ENCODE data around the gene FOXN3. TPM values are rescaled to one million over a fixed set of nuclear protein-coding genes. Genes with fewer than 3 reads are reported as not detected.

Gene FOXN3
- polyA plus RNA-seq, 4 donors: 22.0 to 47.3 (median 43.3) TPM

- FAIRE-seq (no peak), DNase-seq (no peak)
These were observed 152.7 kb downstream of the FOXN3 start for GRCh38 chr14:89264196-89264800.

GRCh38 chr14:89262041-89262440, 155.0 kb downstream of the FOXN3 start:
- H3K9me3 ChIP-seq (ENCODE audit: control insufficient read depth in 2 of 2, insufficient read depth in 1 of 2, low read depth in 1 of 2, low read length in 1 of 2): no peaks in the 10 kb centered on the region
- no peak overlapping the region for H3K27ac ChIP-seq (ENCODE audit: low read depth in 1 of 3, low read length in 2 of 3)
- no peaks in the 10 kb centered on the region for H3K4me1 ChIP-seq (ENCODE audit: control insufficient read depth in 3 of 3, insufficient read depth in 2 of 3, low read depth in 1 of 3, low read length in 2 of 3)
- WGBS, 3 donors: 94 to 100% (median 95%) methylated on average over 4 of the region's 4 CpGs
- DNase-seq: no peak
- H3K36me3 ChIP-seq (ENCODE audit: control insufficient read depth in 3 of 3, insufficient read depth in 2 of 3, low read depth in 1 of 3, low read length in 3 of 3): peaks cover 3 to 30% (median 7%) of the 10 kb centered on the region in 3 donors
- FAIRE-seq: no peak
- no peak overlapping the region for H3K4me3 ChIP-seq (ENCODE audit: low read depth in 1 of 3, low read length in 3 of 3)
- no peaks in the 10 kb centered on the region for H3K27me3 ChIP-seq (ENCODE audit: control insufficient read depth in 3 of 3, insufficient read depth in 3 of 3, low read length in 3 of 3)

More at GRCh38 chr14:89264196-89264800, 152.7 kb downstream of the FOXN3 start:
- no peaks in the 10 kb centered on the region for H3K27me3 ChIP-seq (ENCODE audit: control insufficient read depth in 3 of 3, insufficient read depth in 3 of 3, low read length in 3 of 3)
- H3K27ac ChIP-seq (ENCODE audit: low read depth in 1 of 3, low read length in 2 of 3): no peak overlapping the region
- WGBS, 3 donors: 83 to 89% (median 88%) methylated on average over 6 of the region's 6 CpGs
- H3K36me3 ChIP-seq (ENCODE audit: control insufficient read depth in 3 of 3, insufficient read depth in 2 of 3, low read depth in 1 of 3, low read length in 3 of 3): peaks cover 3 to 24% (median 7%) of the 10 kb centered on the region in 3 donors
- H3K4me3 ChIP-seq (ENCODE audit: low read depth in 1 of 3, low read length in 3 of 3): no peak overlapping the region
- H3K9me3 ChIP-seq (ENCODE audit: control insufficient read depth in 2 of 2, insufficient read depth in 1 of 2, low read depth in 1 of 2, low read length in 1 of 2): no peaks in the 10 kb centered on the region
- peaks cover 0 to 4% (median 0%) of the 10 kb centered on the region in 3 donors for H3K4me1 ChIP-seq (ENCODE audit: control insufficient read depth in 3 of 3, insufficient read depth in 2 of 3, low read depth in 1 of 3, low read length in 2 of 3)

GRCh38 chr14:89260898-89261297, 156.1 kb downstream of the FOXN3 start:
- Histone ChIP-seq H3K4me3 (ENCODE audit: low read depth in 1 of 3, low read length in 3 of 3) (no peak overlapping the region), H3K9me3 (ENCODE audit: control insufficient read depth in 2 of 2, insufficient read depth in 1 of 2, low read depth in 1 of 2, low read length in 1 of 2) (no peaks in the 10 kb centered on the region), H3K36me3 (ENCODE audit: control insufficient read depth in 3 of 3, insufficient read depth in 2 of 3, low read depth in 1 of 3, low read length in 3 of 3) (peaks cover 3 to 32% (median 5%) of the 10 kb centered on the region in 3 donors), H3K27me3 (ENCODE audit: control insufficient read depth in 3 of 3, insufficient read depth in 3 of 3, low read length in 3 of 3) (no peaks in the 10 kb centered on the region), H3K27ac (ENCODE audit: low read depth in 1 of 3, low read length in 2 of 3) (no peak overlapping the region), H3K4me1 (ENCODE audit: control insufficient read depth in 3 of 3, insufficient read depth in 2 of 3, low read depth in 1 of 3, low read length in 2 of 3) (no peaks in the 10 kb centered on the region)
- no peak for DNase-seq
- FAIRE-seq: no peak
- 99 to 100% (median 100%) methylated on average over 1 of the region's 1 CpG for WGBS, 3 donors

- Histone ChIP-seq H3K9me3 (ENCODE audit: control insufficient read depth in 2 of 2, insufficient read depth in 1 of 2, low read depth in 1 of 2, low read length in 1 of 2) (no peaks in the 10 kb centered on the region), H3K27me3 (ENCODE audit: control insufficient read depth in 3 of 3, insufficient read depth in 3 of 3, low read length in 3 of 3) (no peaks in the 10 kb centered on the region), H3K27ac (ENCODE audit: low read depth in 1 of 3, low read length in 2 of 3) (no peak overlapping the region), H3K4me3 (ENCODE audit: low read depth in 1 of 3, low read length in 3 of 3) (no peak overlapping the region), H3K4me1 (ENCODE audit: control insufficient read depth in 3 of 3, insufficient read depth in 2 of 3, low read depth in 1 of 3, low read length in 2 of 3) (no peaks in the 10 kb centered on the region), H3K36me3 (ENCODE audit: control insufficient read depth in 3 of 3, insufficient read depth in 2 of 3, low read depth in 1 of 3, low read length in 3 of 3) (peaks cover 0 to 30% (median 5%) of the 10 kb centered on the region in 3 donors)
- FAIRE-seq: no peak
- no peak for DNase-seq
- 61 to 84% (median 80%) methylated on average over 15 of the region's 15 CpGs for WGBS, 3 donors
These were observed 157.0 kb downstream of the FOXN3 start for GRCh38 chr14:89259951-89260609.

- no peak overlapping the region for H3K27ac ChIP-seq (ENCODE audit: low read depth in 1 of 3, low read length in 2 of 3)
- FAIRE-seq (no peak), DNase-seq (no peak)
These were observed 158.2 kb downstream of the FOXN3 start for GRCh38 chr14:89258728-89259273.

GRCh38 chr14:89256951-89257350, 160.1 kb downstream of the FOXN3 start:
- Histone ChIP-seq H3K36me3 (ENCODE audit: control insufficient read depth in 3 of 3, insufficient read depth in 2 of 3, low read depth in 1 of 3, low read length in 3 of 3) (peaks cover 0 to 45% (median 4%) of the 10 kb centered on the region in 3 donors), H3K4me3 (ENCODE audit: low read depth in 1 of 3, low read length in 3 of 3) (no peak overlapping the region), H3K27me3 (ENCODE audit: control insufficient read depth in 3 of 3, insufficient read depth in 3 of 3, low read length in 3 of 3) (no peaks in the 10 kb centered on the region), H3K9me3 (ENCODE audit: control insufficient read depth in 2 of 2, insufficient read depth in 1 of 2, low read depth in 1 of 2, low read length in 1 of 2) (no peaks in the 10 kb centered on the region), H3K27ac (ENCODE audit: low read depth in 1 of 3, low read length in 2 of 3) (no peak overlapping the region), H3K4me1 (ENCODE audit: control insufficient read depth in 3 of 3, insufficient read depth in 2 of 3, low read depth in 1 of 3, low read length in 2 of 3) (no peaks in the 10 kb centered on the region)
- WGBS, 3 donors: 95 to 100% (median 98%) methylated on average over 1 of the region's 1 CpG
- DNase-seq (no peak), FAIRE-seq (no peak)

More at GRCh38 chr14:89258728-89259273, 158.2 kb downstream of the FOXN3 start:
- 78 to 88% (median 79%) methylated on average over 6 of the region's 6 CpGs for WGBS, 3 donors
- no peaks in the 10 kb centered on the region for H3K4me1 ChIP-seq (ENCODE audit: control insufficient read depth in 3 of 3, insufficient read depth in 2 of 3, low read depth in 1 of 3, low read length in 2 of 3)
- peaks cover 0 to 39% (median 5%) of the 10 kb centered on the region in 3 donors for H3K36me3 ChIP-seq (ENCODE audit: control insufficient read depth in 3 of 3, insufficient read depth in 2 of 3, low read depth in 1 of 3, low read length in 3 of 3)
- no peak overlapping the region for H3K4me3 ChIP-seq (ENCODE audit: low read depth in 1 of 3, low read length in 3 of 3)
- no peaks in the 10 kb centered on the region for H3K9me3 ChIP-seq (ENCODE audit: control insufficient read depth in 2 of 2, insufficient read depth in 1 of 2, low read depth in 1 of 2, low read length in 1 of 2)
- no peaks in the 10 kb centered on the region for H3K27me3 ChIP-seq (ENCODE audit: control insufficient read depth in 3 of 3, insufficient read depth in 3 of 3, low read length in 3 of 3)

GRCh38 chr14:89256283-89256682, 160.8 kb downstream of the FOXN3 start:
- no peak for DNase-seq
- Histone ChIP-seq H3K4me3 (ENCODE audit: low read depth in 1 of 3, low read length in 3 of 3) (no peak overlapping the region), H3K36me3 (ENCODE audit: control insufficient read depth in 3 of 3, insufficient read depth in 2 of 3, low read depth in 1 of 3, low read length in 3 of 3) (peaks cover 0 to 45% (median 4%) of the 10 kb centered on the region in 3 donors), H3K9me3 (ENCODE audit: control insufficient read depth in 2 of 2, insufficient read depth in 1 of 2, low read depth in 1 of 2, low read length in 1 of 2) (no peaks in the 10 kb centered on the region), H3K27ac (ENCODE audit: low read depth in 1 of 3, low read length in 2 of 3) (no peak overlapping the region), H3K4me1 (ENCODE audit: control insufficient read depth in 3 of 3, insufficient read depth in 2 of 3, low read depth in 1 of 3, low read length in 2 of 3) (no peaks in the 10 kb centered on the region), H3K27me3 (ENCODE audit: control insufficient read depth in 3 of 3, insufficient read depth in 3 of 3, low read length in 3 of 3) (no peaks in the 10 kb centered on the region)
- FAIRE-seq: no peak
- 82 to 90% (median 90%) methylated on average over 8 of the region's 8 CpGs for WGBS, 3 donors

- FAIRE-seq: no peak
- WGBS, 3 donors: 58 to 88% (median 60%) methylated on average over 3 of the region's 3 CpGs
These were observed 161.2 kb downstream of the FOXN3 start for GRCh38 chr14:89255852-89256251.

More at GRCh38 chr14:89255852-89256251, 161.2 kb downstream of the FOXN3 start:
- Histone ChIP-seq H3K4me1 (ENCODE audit: control insufficient read depth in 3 of 3, insufficient read depth in 2 of 3, low read depth in 1 of 3, low read length in 2 of 3) (no peaks in the 10 kb centered on the region), H3K27me3 (ENCODE audit: control insufficient read depth in 3 of 3, insufficient read depth in 3 of 3, low read length in 3 of 3) (no peaks in the 10 kb centered on the region), H3K9me3 (ENCODE audit: control insufficient read depth in 2 of 2, insufficient read depth in 1 of 2, low read depth in 1 of 2, low read length in 1 of 2) (no peaks in the 10 kb centered on the region), H3K27ac (ENCODE audit: low read depth in 1 of 3, low read length in 2 of 3) (no peak overlapping the region), H3K4me3 (ENCODE audit: low read depth in 1 of 3, low read length in 3 of 3) (no peak overlapping the region), H3K36me3 (ENCODE audit: control insufficient read depth in 3 of 3, insufficient read depth in 2 of 3, low read depth in 1 of 3, low read length in 3 of 3) (peaks cover 0 to 42% (median 4%) of the 10 kb centered on the region in 3 donors)
- no peak for DNase-seq

Data from small intestine (tissue), 7 donors.